ENCODE results near the gene CPED1. TPM values are rescaled to one million over a fixed set of nuclear protein-coding genes. Genes with fewer than 3 reads are reported as not detected.
A peak's percentile ranks its signal among the peaks of the same experiment; 100 is the strongest.

CPED1 gene
- total and polyA plus RNA-seq, 2 donors (not counting 1 experiment from before 2014, with no cell fraction given): 70.2 to 196 TPM

DNA sequence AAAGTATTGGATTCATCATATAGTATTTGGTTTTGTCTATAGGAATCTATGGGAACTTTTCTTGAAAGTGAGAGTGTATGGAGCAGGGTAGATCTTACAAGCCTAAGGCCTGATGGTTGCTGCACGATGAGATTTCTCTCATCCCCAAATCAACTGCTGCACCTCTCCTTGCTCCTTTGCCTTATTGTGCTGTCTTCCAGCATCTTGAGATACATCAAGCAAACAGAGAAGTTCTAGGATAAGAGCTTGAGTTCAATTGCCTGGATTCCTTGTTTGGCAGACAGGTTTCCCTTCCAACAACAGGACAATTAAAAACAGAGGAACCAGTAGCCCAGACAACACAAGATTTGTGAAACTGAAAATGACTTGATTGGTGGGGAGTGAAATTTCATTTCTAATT lies 56.6 kb downstream of the CPED1 start:
- Histone ChIP-seq H3K27ac (ENCODE audit: insufficient read depth, low read length) (no peak overlapping the region), H3K79me2 (ENCODE audit: control insufficient read depth, insufficient read depth, low read length) (peaks cover 7% of the 10 kb centered on the region), H3K9ac (ENCODE audit: insufficient read depth, low read length) (no peak overlapping the region), H3K9me3 (ENCODE audit: control insufficient read depth, insufficient read depth, low read depth, low read length) (no peaks in the 10 kb centered on the region), H4K20me1 (ENCODE audit: control insufficient read depth, extremely low read depth, insufficient read depth, low read length) (no peaks in the 10 kb centered on the region), H3K4me2 (ENCODE audit: extremely low read depth, insufficient read depth, low read length) (peak overlapping the region; percentile 55), H3K27me3 (ENCODE audit: control insufficient read depth, insufficient read depth, low read length) (no peaks in the 10 kb centered on the region), H3K4me1 (ENCODE audit: control insufficient read depth, extremely low read depth, insufficient read depth, low read length) (no peaks in the 10 kb centered on the region), H3K4me3 (replicated peaks in 1 of 4; ENCODE audit: control extremely low read depth in 1 of 4, insufficient read depth in 1 of 4, low read depth in 3 of 4, low read length in 4 of 4) (no peak overlapping the region), H3K36me3 (ENCODE audit: control insufficient read depth, insufficient read depth, low read length) (no peaks in the 10 kb centered on the region), H2AFZ (ENCODE audit: low read length) (no peak overlapping the region)
- DNase-seq (ENCODE audit: low read depth in 2 of 2): no peak
- TF ChIP-seq, protein P1, sequence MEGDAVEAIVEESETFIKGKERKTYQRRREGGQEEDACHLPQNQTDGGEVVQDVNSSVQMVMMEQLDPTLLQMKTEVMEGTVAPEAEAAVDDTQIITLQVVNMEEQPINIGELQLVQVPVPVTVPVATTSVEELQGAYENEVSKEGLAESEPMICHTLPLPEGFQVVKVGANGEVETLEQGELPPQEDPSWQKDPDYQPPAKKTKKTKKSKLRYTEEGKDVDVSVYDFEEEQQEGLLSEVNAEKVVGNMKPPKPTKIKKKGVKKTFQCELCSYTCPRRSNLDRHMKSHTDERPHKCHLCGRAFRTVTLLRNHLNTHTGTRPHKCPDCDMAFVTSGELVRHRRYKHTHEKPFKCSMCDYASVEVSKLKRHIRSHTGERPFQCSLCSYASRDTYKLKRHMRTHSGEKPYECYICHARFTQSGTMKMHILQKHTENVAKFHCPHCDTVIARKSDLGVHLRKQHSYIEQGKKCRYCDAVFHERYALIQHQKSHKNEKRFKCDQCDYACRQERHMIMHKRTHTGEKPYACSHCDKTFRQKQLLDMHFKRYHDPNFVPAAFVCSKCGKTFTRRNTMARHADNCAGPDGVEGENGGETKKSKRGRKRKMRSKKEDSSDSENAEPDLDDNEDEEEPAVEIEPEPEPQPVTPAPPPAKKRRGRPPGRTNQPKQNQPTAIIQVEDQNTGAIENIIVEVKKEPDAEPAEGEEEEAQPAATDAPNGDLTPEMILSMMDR (conservative IDR thresholded peaks at IDR 0.05 in 1 of 2, IDR thresholded peaks at IDR 0.05 in 1 of 2; ENCODE audit: low read depth in 1 of 2, low read length in 2 of 2): no peak
- no peak for TF ChIP-seq EZH2 (IDR thresholded peaks at IDR 0.05; ENCODE audit: low read length, missing control alignments)

DNA sequence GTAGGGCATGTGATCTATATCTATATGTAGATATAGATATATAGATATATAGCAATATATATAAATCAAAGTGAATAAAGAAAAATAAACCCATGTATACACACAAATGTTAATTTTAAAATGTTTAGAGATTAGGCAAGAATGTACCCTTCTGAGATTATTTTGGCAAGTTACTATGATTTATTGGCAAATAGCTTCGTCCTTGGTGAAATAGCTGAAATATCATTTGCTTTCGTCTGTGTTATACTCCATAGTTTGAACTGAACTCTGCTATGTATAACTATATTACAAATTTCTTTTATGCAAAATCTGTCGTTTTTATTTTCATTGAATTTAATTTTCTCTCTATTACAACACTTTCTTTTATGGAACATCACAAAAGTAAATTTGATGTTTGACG lies 57.5 kb downstream of the CPED1 start:
- H3K4me2 ChIP-seq (ENCODE audit: extremely low read depth, insufficient read depth, low read length): no peak overlapping the region
- no peaks in the 10 kb centered on the region for H3K4me1 ChIP-seq (ENCODE audit: control insufficient read depth, extremely low read depth, insufficient read depth, low read length)
- no peak overlapping the region for H3K4me3 ChIP-seq (replicated peaks in 1 of 4; ENCODE audit: control extremely low read depth in 1 of 4, insufficient read depth in 1 of 4, low read depth in 3 of 4, low read length in 4 of 4)
- no peak overlapping the region for H3K27ac ChIP-seq (ENCODE audit: insufficient read depth, low read length)
- DNase-seq (ENCODE audit: low read depth in 2 of 2): no peak
- no peaks in the 10 kb centered on the region for H4K20me1 ChIP-seq (ENCODE audit: control insufficient read depth, extremely low read depth, insufficient read depth, low read length)
- peaks cover 2% of the 10 kb centered on the region for H3K36me3 ChIP-seq (ENCODE audit: control insufficient read depth, insufficient read depth, low read length)
- H2AFZ ChIP-seq (ENCODE audit: low read length): no peak overlapping the region
- H3K9ac ChIP-seq (ENCODE audit: insufficient read depth, low read length): no peak overlapping the region
- TF ChIP-seq EZH2 (IDR thresholded peaks at IDR 0.05; ENCODE audit: low read length, missing control alignments): no peak
- TF ChIP-seq, protein P1 (conservative IDR thresholded peaks at IDR 0.05 in 1 of 2, IDR thresholded peaks at IDR 0.05 in 1 of 2; ENCODE audit: low read depth in 1 of 2, low read length in 2 of 2): no peak
- no peaks in the 10 kb centered on the region for H3K27me3 ChIP-seq (ENCODE audit: control insufficient read depth, insufficient read depth, low read length)
- peaks cover 7% of the 10 kb centered on the region for H3K79me2 ChIP-seq (ENCODE audit: control insufficient read depth, insufficient read depth, low read length)
- no peaks in the 10 kb centered on the region for H3K9me3 ChIP-seq (ENCODE audit: control insufficient read depth, insufficient read depth, low read depth, low read length)

DNA sequence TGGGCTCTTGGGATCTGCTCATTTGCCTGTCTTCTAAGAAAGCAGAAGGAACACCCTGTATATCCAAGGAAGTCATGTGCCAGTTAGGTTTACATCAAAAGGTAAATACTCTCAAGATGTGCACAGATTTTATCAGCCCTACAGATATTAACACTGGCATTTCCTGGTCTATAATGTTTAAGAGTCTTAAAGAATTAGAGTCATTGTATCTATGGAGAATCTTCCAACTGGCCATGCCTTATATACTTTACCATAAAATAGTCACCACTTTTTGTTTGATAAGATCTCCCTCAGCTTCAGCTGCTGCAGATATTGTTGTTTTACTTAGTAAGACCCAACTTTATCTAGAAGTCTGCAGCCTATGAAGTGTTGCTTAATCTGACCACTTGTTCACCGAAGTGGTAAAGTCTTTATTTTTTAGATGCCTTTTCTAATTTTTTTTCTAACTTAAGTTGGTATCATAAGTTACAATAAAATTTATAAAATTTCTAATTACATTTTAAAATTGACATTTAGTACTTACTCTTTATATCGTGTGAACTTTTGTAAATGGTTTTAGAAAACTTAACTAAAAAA lies 58.5 kb downstream of the CPED1 start:
- peak in 1 of 2 donors; percentile 10 for DNase-seq (ENCODE audit: low read depth in 2 of 2)
- Histone ChIP-seq H4K20me1 (ENCODE audit: control insufficient read depth, extremely low read depth, insufficient read depth, low read length) (no peaks in the 10 kb centered on the region), H3K27ac (ENCODE audit: insufficient read depth, low read length) (no peak overlapping the region), H3K36me3 (ENCODE audit: control insufficient read depth, insufficient read depth, low read length) (peaks cover 2% of the 10 kb centered on the region), H3K27me3 (ENCODE audit: control insufficient read depth, insufficient read depth, low read length) (no peaks in the 10 kb centered on the region), H3K4me2 (ENCODE audit: extremely low read depth, insufficient read depth, low read length) (no peak overlapping the region), H2AFZ (ENCODE audit: low read length) (no peak overlapping the region), H3K4me3 (replicated peaks in 1 of 4; ENCODE audit: control extremely low read depth in 1 of 4, insufficient read depth in 1 of 4, low read depth in 3 of 4, low read length in 4 of 4) (no peak overlapping the region), H3K79me2 (ENCODE audit: control insufficient read depth, insufficient read depth, low read length) (peaks cover 7% of the 10 kb centered on the region), H3K4me1 (ENCODE audit: control insufficient read depth, extremely low read depth, insufficient read depth, low read length) (no peaks in the 10 kb centered on the region), H3K9me3 (ENCODE audit: control insufficient read depth, insufficient read depth, low read depth, low read length) (no peaks in the 10 kb centered on the region), H3K9ac (ENCODE audit: insufficient read depth, low read length) (no peak overlapping the region)
- no peak for TF ChIP-seq EZH2 (IDR thresholded peaks at IDR 0.05; ENCODE audit: low read length, missing control alignments)
- TF ChIP-seq, protein P1 (conservative IDR thresholded peaks at IDR 0.05 in 1 of 2, IDR thresholded peaks at IDR 0.05 in 1 of 2; ENCODE audit: low read depth in 1 of 2, low read length in 2 of 2): no peak

Data from fibroblast of lung (primary cell).